CD14-positive monocyte (primary cell): Measurements from ENCODE around the gene GABRG3. TPM values are rescaled to one million over a fixed set of nuclear protein-coding genes. Genes with fewer than 3 reads are reported as not detected.

ENCODE experiments used
- DNase-seq, 3 donors: peaks; one replicate each; pipeline ENCODE4 v3.0.0-alpha.2; 2011 to 2022
- H2AFZ ChIP-seq: 2 replicates; pipeline ENCODE4 v1.6.0; 2012; ENCODE audit warnings: mild to moderate bottlenecking, low read depth, low read length, inconsistent platforms; ENCODE audit not compliant: insufficient read depth, poor library complexity, severe bottlenecking
- H3K27ac ChIP-seq, 2 donors: 1 replicate in 1 of 2; 2 replicates in 1 of 2; pipeline ENCODE4 v1.5.1; 2012 to 2013; ENCODE audit warnings: low read length in 2 of 2, control low read depth in 1 of 2, inconsistent platforms in 1 of 2, low read depth in 1 of 2, mild to moderate bottlenecking in 1 of 2
- H3K27me3 ChIP-seq, 2 donors: one replicate each; pipeline versions ENCODE4 v1.6.0 to v1.6.1; 2011 to 2013; ENCODE audit warnings: low read length in 2 of 2; ENCODE audit not compliant: control insufficient read depth in 2 of 2, insufficient read depth in 2 of 2
- H3K36me3 ChIP-seq, 2 donors: replicated peaks in 1 of 2; 1 replicate in 1 of 2; 2 replicates in 1 of 2; pipeline versions ENCODE4 v1.5.1 to v1.6.1; 2012 to 2013; ENCODE audit warnings: low read length in 2 of 2, control low read depth in 1 of 2, inconsistent platforms in 1 of 2, mild to moderate bottlenecking in 1 of 2; ENCODE audit not compliant: insufficient read depth in 2 of 2, control insufficient read depth in 1 of 2
- H3K4me1 ChIP-seq, 2 donors: 1 replicate in 1 of 2; 2 replicates in 1 of 2; pipeline versions ENCODE4 v1.5.1 to v1.6.1; 2012 to 2013; ENCODE audit warnings: low read length in 2 of 2, control low read depth in 1 of 2, inconsistent platforms in 1 of 2, mild to moderate bottlenecking in 1 of 2, moderate library complexity in 1 of 2; ENCODE audit not compliant: insufficient read depth in 2 of 2, control insufficient read depth in 1 of 2
- H3K4me2 ChIP-seq: replicated peaks from 2 replicates; pipeline ENCODE3; 2012; ENCODE audit warnings: low read length, moderate library complexity, mild to moderate bottlenecking; ENCODE audit not compliant: poor library complexity, severe bottlenecking; ENCODE audit errors: extremely low read depth
- H3K4me3 ChIP-seq, 3 experiments: fragments of 200-600 bp in 1 of 3; sonication (generic) in 1 of 3; replicated peaks in 1 of 3; 1 replicate in 2 of 3; 2 replicates in 1 of 3; pipeline ENCODE4 v1.5.1; 2011 to 2013; ENCODE audit warnings: low read length in 3 of 3, mild to moderate bottlenecking in 3 of 3, control low read depth in 2 of 3, low read depth in 2 of 3, inconsistent platforms in 1 of 3, moderate library complexity in 1 of 3
- H3K79me2 ChIP-seq: 2 replicates; pipeline ENCODE4 v1.6.0; 2012; ENCODE audit warnings: mild to moderate bottlenecking, control low read depth, inconsistent platforms, low read length, moderate library complexity; ENCODE audit not compliant: insufficient read depth
- H3K9ac ChIP-seq: 2 replicates; pipeline ENCODE4 v1.6.0; 2017; ENCODE audit warnings: low read length, mild to moderate bottlenecking; ENCODE audit not compliant: insufficient read depth, poor library complexity, severe bottlenecking
- H3K9me3 ChIP-seq, 2 donors: replicated peaks in 1 of 2; 1 replicate in 1 of 2; 2 replicates in 1 of 2; pipeline versions ENCODE4 v1.5.1 to v1.6.1; 2012 to 2013; ENCODE audit warnings: low read length in 2 of 2, control low read depth in 1 of 2; ENCODE audit not compliant: control insufficient read depth in 1 of 2, insufficient read depth in 1 of 2
- H4K20me1 ChIP-seq: 2 replicates; pipeline ENCODE4 v1.6.0; 2012; ENCODE audit warnings: mild to moderate bottlenecking, low read length, control low read depth, moderate library complexity; ENCODE audit not compliant: insufficient read depth
- H3K27ac Mint-ChIP-seq, 7 donors: one replicate each; pipeline ENCODE4 v1.8.0; 2020; ENCODE audit warnings: mild to moderate bottlenecking in 7 of 7, mixed read lengths in 7 of 7, moderate library complexity in 6 of 7, inconsistent platforms in 2 of 7
- H3K27me3 Mint-ChIP-seq, 3 donors: one replicate each; pipeline ENCODE4 v1.8.0; 2021 to 2022; ENCODE audit warnings: low read depth in 3 of 3, mild to moderate bottlenecking in 3 of 3, mixed read lengths in 3 of 3, moderate library complexity in 3 of 3, inconsistent platforms in 1 of 3
- H3K36me3 Mint-ChIP-seq, 2 donors: one replicate each; pipeline ENCODE4 v1.8.0; 2020; ENCODE audit warnings: mixed read lengths in 2 of 2, inconsistent platforms in 1 of 2, mild to moderate bottlenecking in 1 of 2
- H3K4me1 Mint-ChIP-seq: one replicate; pipeline ENCODE4 v1.8.0; 2020; ENCODE audit warnings: mild to moderate bottlenecking, mixed read lengths
- H3K4me3 Mint-ChIP-seq, 2 donors: one replicate each; pipeline ENCODE4 v1.8.0; 2020; ENCODE audit warnings: mild to moderate bottlenecking in 2 of 2, mixed read lengths in 2 of 2, moderate library complexity in 1 of 2
- H3K9me3 Mint-ChIP-seq, 7 donors: one replicate each; pipeline ENCODE4 v1.8.0; 2020 to 2022; ENCODE audit warnings: mixed read lengths in 7 of 7, mild to moderate bottlenecking in 6 of 7, moderate library complexity in 6 of 7, inconsistent platforms in 2 of 7
- CTCF ChIP-seq: fragments of 200-600 bp; IDR thresholded peaks from one replicate; pipeline ENCODE4 v1.8.0; 2022; ENCODE audit warnings: antibody characterized with exemption, mild to moderate bottlenecking
- WGBS: methylation state at CpG from one replicate; pipeline ENCODE4 v1.1.5; 2013; ENCODE audit warnings: missing lambda C conversion rate; ENCODE audit not compliant: insufficient coverage; 5-methylcytosine and 5-hydroxymethylcytosine counted together
- intact Hi-C, 2 donors: fragments of 100-400 bp; cut with micrococcal nuclease; formaldehyde crosslinking; loops; one replicate each; pipeline versions ENCODE4 v1.15.0 to v1.15.1; 2023
- polyA plus RNA-seq, 3 donors: library from polyadenylated mRNA; depleted of rRNA in 1 of 3; unstranded in 2 of 3; stranded (reverse) in 1 of 3; fragments of 300-500 nt in 2 of 3; fragments of >200 nt in 1 of 3; fragmentation: Illumina TruSeq in 2 of 3; gene quantifications; 1 replicate in 2 of 3; 2 replicates in 1 of 3; pipeline ENCODE4 v1.2.3, GENCODE V29; 2012 to 2021

Gene GABRG3
- polyA plus RNA-seq, 3 donors = not detected

GRCh38 chr15:27172821-27173220, 201.8 kb downstream of the GABRG3 start:
- Histone ChIP-seq H3K4me2 (no peak overlapping the region), H3K4me1 (no peaks in the 10 kb centered on the region), H4K20me1 (no peaks in the 10 kb centered on the region), H3K27ac (no peak overlapping the region), H3K27me3 (no peaks in the 10 kb centered on the region), H3K79me2 (no peaks in the 10 kb centered on the region), H3K36me3 (no peaks in the 10 kb centered on the region), H3K9ac (no peak overlapping the region), H2AFZ (no peak overlapping the region), H3K4me3 (no peak overlapping the region), H3K9me3 (peaks cover 36 to 53% of the 10 kb centered on the region in 2 donors)
- 89% methylated on average over 3 of the region's 5 CpGs for WGBS
- no peaks in the 10 kb centered on the region for H3K36me3 Mint-ChIP-seq
- H3K9me3 Mint-ChIP-seq = peaks cover 3 to 43% (median 15%) of the 10 kb centered on the region in 7 donors
- no peaks in the 10 kb centered on the region for H3K4me1 Mint-ChIP-seq
- H3K27ac Mint-ChIP-seq = no peak overlapping the region
- no peak for TF ChIP-seq CTCF
- no peak for DNase-seq
- intact Hi-C loops = no loop called here
- H3K4me3 Mint-ChIP-seq = no peak overlapping the region
- peaks cover 0 to 3% (median 3%) of the 10 kb centered on the region in 3 donors for H3K27me3 Mint-ChIP-seq

- Histone ChIP-seq H2AFZ (no peak overlapping the region), H3K4me1 (no peaks in the 10 kb centered on the region), H3K79me2 (no peaks in the 10 kb centered on the region), H3K9me3 (peaks cover 33 to 58% of the 10 kb centered on the region in 2 donors), H3K9ac (no peak overlapping the region), H3K27ac (no peak overlapping the region), H3K4me2 (no peak overlapping the region), H3K36me3 (no peaks in the 10 kb centered on the region), H3K4me3 (no peak overlapping the region), H4K20me1 (no peaks in the 10 kb centered on the region), H3K27me3 (no peaks in the 10 kb centered on the region)
- Mint-ChIP-seq H3K9me3 (peaks cover 5 to 40% (median 19%) of the 10 kb centered on the region in 7 donors), H3K27me3 (peaks cover 0 to 3% (median 1%) of the 10 kb centered on the region in 3 donors), H3K36me3 (no peaks in the 10 kb centered on the region), H3K4me1 (no peaks in the 10 kb centered on the region), H3K27ac (no peak overlapping the region), H3K4me3 (no peak overlapping the region)
- DNase-seq = no peak
- 100% methylated on average over 1 of the region's 2 CpGs for WGBS
- TF ChIP-seq CTCF = no peak
- intact Hi-C loops = no loop called here
Measured at GRCh38 chr15:27175472-27176153, 204.6 kb downstream of the GABRG3 start.
